ENCODE data around the gene SENP2. TPM values are rescaled to one million over a fixed set of nuclear protein-coding genes. Genes with fewer than 3 reads are reported as not detected.

The SENP2 gene
- total RNA-seq (2022; extraction: Qiagen RNA extraction), result 20.9 to 31.0 TPM (median 21.8 TPM) in 5 replicates

DNA sequence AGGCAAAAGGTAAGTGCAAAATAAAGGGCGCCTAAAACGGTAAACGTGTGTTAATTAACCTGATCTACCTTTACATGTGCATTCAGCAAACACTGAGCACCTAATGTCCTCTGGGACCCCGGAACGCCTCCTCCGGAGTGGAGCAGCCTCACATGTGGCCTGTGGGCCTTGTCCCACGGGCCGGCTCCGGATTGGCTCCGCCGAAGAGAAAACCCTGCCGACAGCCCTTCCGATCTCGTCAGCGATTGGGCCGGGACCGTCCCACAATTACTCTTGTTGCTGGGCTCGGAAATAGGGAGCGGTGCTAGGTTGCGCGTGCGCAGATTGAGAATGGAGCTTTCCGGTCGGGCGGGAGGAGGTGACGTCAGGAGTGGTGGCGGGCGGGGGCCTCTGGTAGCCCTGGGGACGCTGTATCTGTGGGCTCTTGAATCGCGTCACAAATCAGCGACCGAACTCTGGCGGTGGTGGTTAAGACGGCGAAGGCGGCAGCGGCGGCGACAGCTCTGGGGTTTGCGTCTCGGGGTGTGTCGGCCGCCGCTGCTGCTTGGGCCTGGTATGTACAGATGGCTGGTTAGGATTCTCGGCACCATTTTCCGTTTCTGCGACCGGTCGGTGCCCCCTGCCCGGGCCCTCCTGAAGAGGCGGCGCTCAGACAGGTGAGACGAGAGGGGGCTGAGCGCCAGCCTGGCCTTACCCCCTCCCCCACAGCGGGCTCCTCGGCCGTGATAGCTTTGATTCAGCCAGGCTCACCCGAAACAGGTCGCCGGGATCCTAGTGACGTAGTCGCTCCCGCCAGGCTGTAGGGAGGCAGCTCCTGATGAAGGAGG, at the start of gene SENP2:
Gene SENP2 (plus strand): TSS at position 437 of the 827 bp plus-strand sequence. CDS start 119 bp downstream, at position 556.

DNA sequence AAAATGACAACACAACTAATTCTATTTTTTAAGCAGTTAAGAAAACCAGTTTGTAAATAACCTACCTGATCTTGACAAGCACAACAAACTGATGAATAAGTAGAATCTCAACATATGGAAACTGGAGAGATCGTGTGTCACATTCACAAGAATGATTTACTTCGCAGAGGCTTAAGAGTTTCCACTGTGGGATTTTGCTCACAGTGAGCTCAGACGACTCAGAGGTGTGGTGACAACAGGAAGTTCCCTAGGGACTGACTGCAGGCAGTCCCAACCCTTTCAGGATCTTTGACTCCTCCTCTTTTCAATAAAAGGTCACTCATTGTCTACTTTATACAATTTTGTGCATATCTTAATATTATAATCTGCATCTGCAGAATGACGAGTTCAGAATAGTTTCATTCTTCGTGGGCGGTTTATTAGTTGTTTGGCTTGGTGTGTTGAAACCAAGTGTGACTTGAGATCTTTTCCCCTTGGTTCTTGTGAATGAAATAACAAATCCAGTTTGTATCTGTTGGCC, 33.7 kb upstream of the SENP2 start, which contains the start of gene LIPH:
Gene LIPH (minus strand): TSS at position 231 of the 520 bp plus-strand sequence. CDS start 117 bp downstream, at position 114.

Other genes starting within 250 kb of the SENP2 start
- gene MAP3K13, start 223.2 kb upstream of the SENP2 start, total RNA-seq (2022; extraction: Qiagen RNA extraction), result 11.7 to 15.6 TPM (median 11.9 TPM) in 5 replicates
- 20.4 to 21.4 TPM (median 20.9 TPM) in 5 replicates for gene TMEM41A, start 87.3 kb upstream of the SENP2 start, total RNA-seq (2022; extraction: Qiagen RNA extraction)
- 3.9 to 6.0 TPM (median 5.0 TPM) in 5 replicates for gene LIPH, start 33.7 kb upstream of the SENP2 start, total RNA-seq (2022; extraction: Qiagen RNA extraction)
- gene IGF2BP2, start 238.7 kb downstream of the SENP2 start, total RNA-seq (2022; extraction: Qiagen RNA extraction), result 11.6 to 14.4 TPM (median 12.8 TPM) in 5 replicates

Measured in A549 treated with AZD2906 at 1 μM for 4 hours (cell line).